HG03103 (cell line): ENCODE data around the gene DMKN.
"Not testable (repeated sequence)": the region's sequence is repeated elsewhere in the genome, so short reads cannot be mapped to it uniquely, and the experiment has no call there.

Source experiments
- ATAC-seq: cut with Tn5 transposase; IDR thresholded peaks from one replicate; pipeline ENCODE4 v1.9.1; 2021; ENCODE audit warnings: low read depth; ENCODE audit not compliant: unreplicated experiment

The DMKN gene

DNA sequence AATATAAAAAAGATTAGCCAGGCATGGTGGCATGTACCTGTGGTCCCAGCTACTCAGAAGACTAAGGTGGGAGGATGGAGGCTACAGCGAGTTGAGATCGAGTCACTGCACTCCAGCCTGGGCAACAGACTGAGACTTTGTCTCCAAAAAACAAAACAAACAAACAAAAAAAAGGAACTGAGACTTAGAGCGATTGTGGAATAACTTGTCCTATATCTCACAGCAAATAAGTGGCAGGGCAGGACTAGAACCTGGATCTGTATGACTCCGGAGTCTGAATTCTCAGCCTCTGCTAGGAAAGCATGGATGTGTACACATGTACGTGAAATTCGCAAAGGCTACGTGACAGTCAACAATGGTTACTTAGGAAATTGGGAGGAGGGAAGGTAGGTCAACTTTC lies 43.3 kb downstream of the DMKN start:
- no peak for ATAC-seq

DNA sequence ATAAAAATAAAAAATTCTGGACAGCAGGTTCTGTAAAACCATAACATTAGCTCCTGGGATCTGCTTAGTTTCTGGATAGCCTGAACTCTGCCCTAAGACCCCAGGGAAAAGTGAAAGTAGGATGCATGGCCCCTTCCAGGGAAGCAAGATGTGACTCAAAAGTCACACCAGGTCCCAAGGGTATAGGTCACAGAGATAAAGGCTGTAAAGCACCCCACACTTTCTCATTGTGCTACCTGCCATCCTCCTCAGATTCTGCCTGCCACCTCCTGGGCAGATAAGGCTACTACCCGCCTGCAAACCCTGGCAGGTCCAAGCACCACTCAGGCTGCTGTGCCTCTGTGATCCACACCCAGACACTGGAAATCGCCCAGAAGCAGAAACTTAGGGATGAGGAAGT lies 44.8 kb downstream of the DMKN start:
- peak; percentile 52 for ATAC-seq

DNA sequence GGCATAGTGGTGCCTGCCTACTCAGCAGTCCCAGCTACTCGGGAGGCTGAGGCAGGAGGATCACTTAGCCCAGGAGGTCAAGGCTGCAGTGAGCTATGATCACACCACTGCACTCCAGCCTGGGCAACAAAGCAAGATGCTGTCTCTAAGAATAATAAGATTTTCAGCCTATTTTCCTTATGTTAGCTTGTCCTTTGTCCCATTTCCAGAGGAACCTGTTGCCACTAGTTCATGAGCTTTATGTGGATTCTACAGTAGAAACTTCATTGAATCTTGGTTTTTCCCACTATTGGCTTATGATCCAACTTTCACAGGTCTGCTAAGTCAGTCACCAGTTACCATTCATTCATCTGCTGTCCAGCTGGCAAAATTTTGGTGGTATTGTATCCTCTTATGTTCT lies 47.2 kb downstream of the DMKN start:
- no peak for ATAC-seq

DNA sequence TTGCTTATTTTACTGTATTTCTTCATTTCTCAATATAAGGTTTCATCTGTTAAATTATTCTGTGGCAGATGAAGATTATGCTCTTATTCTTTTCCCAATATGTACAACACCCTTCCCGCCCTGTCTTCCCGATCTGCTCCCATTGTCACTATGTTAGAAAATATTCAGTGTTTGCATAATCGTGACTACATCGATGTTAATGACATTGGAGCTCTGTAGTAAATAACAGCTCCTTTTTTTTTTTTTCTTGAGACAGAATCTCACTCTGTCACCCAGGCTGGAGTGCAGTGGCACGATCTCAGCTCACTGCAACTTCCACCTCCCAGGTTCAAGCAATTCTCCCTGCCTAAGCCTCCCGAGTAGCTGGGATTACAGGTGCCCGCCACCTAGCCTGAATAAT lies 50.5 kb downstream of the DMKN start:
- not testable (repeated sequence) for ATAC-seq

DNA sequence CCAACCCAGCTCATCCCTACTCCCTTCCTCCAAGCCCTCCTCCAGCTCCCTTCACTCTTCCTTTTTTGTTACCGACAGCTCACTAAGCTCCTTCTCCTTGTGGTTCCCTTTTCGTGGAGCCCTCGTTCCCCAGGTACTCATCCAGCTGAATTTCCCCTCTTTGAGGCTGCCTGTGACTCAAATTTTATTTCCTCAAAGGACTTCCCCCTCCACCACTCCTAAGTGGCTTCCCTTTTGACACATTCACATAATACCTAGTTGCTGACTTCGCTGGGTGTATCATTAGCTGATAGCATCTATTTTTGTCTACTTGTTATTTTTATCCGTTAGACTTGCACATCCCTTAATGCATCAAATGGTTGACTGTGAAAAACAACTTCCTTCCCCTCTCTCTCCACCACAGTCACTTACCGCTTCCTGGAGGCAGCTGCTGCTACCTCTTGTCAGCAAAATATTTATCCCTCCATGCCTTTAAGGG lies 50.9 kb downstream of the DMKN start:
- ATAC-seq, result no peak

DNA sequence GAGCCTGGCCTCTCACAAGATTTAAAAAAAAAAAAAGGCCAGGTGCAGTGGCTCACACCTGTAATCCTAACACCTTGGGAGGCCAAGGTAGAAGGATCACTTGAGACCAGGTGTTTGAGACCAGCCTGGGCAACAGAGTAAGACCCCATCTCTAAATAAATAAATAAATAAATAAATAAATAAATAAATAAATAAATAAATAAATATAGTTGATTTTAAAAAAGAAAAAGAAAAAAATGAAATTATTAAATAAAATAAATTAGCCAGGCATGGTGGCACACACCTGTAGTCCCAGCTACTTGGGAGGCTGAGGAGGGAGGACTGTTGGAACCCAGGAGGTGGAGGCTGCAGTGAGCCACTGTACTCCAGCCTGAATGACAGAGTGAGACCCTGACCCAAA lies 51.7 kb downstream of the DMKN start:
- ATAC-seq, result not testable (repeated sequence)

DNA sequence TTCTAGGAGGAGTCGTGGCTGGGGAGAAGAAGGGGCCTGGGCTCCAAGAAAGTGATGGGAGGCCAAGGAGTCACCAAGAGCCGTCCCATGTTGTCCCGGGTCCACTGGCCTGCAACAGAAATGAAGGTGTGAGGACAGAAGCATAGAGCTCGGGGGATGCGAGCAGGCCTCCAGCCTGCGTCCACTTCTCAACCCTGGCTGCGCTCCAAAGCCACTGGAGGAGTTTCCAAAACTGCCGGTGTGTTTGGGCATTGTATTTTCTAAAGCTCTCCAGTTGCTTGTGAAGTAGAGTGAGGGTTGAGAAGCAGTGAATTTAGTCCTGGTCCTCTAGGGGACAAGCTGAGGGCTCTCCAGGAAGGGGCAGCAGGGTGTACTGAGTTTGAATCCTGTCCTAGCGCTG lies 52.4 kb downstream of the DMKN start:
- ATAC-seq, result no peak

DNA sequence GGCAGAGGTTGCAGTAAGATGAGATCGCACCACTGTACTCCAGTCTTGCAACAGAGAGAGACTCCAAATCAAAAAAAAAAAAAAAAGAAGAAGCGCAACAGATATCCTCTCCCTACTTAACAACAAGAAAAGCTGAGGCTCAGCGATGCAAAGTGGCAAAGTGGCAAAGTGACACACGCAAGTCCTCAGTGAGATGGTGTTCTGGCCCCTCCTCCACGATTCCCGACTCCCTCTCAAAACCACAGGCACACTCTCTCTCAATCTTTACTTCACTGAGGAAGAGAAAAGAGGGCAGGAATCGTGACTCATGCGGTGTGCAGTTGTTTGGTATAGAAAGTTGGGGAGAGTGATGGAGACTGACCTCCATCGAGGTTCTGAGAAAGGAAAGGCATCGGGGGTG lies 52.8 kb downstream of the DMKN start:
- ATAC-seq, result no peak

DNA sequence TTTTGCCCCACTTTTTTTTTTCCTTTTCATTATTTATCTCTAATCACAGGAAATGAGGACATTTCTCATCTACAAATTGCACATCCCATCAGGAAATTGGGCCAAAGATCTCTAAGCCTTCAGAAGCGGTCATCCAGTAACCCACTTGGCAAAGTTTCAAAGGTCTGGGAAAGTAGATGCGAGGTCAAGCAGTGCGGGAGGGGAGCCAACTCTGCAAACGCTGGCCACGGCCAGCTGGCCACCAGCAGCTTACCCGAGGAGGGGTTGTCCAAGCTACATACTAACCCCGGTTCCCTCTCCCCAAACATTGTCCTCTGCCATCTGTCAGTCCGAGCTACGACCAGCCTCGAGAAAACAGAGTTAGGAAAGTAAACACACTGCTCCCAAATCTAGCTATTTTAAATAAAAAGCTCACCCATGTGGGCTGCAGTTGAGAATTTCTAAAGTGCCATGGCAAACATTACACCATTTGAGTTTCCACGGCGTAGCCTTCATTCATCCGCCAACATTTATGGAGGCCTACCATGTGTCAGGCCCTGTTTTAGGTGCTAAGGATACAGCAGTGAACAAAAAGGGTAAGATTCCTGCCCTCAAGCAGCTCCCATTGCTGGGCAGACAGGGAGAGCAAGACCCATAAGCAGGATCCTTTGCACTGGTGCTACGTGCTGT lies 53.9 kb downstream of the DMKN start:
- ATAC-seq, result no peak

DNA sequence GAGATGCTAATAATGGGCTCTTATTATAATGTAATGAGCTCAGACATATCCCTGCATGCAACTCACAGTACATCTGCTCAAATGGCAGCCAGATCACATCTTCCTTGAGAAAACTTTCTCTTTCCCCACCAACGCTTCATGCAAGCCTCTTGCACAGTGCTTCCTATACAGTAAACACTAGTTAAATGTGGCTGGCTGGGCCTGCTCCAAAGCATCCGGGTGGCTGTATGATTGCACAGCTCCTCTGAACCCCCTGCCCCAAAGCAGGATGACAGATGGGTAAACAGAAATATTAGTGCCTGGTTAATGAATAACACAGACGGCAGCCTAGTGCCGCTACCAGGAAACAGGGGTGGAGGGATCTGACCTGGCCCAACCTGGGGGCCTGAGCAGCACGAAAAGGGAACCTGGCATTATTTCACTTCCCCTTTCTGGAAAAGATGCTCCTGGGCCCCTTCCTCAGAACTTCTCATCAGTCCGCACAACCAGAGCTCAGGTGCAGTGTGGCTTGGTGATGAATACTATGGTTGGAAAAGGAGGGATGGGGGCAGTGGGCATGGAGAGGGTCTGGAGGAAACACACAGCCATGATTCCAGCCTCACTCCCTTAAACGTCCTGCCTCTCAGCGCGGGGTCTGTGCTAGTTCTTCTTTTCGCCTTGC lies 54.6 kb downstream of the DMKN start:
- no peak for ATAC-seq

DNA sequence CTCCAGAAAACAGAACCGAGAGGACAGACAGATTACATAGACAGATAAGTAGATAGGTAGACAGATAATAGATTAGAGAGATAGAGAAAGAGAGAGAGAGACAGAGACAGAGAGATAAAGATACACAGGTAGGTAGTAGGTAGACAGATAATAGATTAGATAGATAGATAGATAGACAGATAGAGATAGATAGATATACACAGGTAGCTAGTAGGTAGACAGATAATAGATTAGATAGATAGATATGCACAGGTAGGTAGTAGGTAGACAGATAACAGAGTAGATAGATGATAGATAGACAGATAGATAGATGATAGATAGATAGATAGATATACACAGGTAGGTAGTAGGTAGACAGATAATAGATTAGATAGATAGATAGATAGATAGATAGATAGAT lies 55.3 kb downstream of the DMKN start:
- ATAC-seq, result no peak

DNA sequence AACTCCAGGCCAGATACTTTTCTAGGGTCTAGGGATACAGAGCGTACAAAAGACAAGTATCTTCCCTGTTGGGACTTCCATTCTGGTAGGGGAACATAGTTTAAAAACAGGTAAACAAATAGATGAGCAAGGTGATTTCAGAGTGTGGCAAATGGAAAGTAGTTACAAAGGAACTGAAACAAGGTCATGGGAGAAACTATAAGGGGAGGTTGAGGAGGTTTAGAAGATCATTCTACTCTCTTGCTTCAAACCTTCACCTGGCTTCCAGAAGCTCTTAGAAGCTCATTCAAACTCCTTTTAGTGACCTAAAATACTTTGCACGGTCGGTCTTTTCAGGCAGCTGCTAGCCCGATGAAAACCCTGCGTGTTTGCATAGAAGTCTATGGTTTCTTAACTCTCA lies 56.3 kb downstream of the DMKN start:
- ATAC-seq, result no peak

DNA sequence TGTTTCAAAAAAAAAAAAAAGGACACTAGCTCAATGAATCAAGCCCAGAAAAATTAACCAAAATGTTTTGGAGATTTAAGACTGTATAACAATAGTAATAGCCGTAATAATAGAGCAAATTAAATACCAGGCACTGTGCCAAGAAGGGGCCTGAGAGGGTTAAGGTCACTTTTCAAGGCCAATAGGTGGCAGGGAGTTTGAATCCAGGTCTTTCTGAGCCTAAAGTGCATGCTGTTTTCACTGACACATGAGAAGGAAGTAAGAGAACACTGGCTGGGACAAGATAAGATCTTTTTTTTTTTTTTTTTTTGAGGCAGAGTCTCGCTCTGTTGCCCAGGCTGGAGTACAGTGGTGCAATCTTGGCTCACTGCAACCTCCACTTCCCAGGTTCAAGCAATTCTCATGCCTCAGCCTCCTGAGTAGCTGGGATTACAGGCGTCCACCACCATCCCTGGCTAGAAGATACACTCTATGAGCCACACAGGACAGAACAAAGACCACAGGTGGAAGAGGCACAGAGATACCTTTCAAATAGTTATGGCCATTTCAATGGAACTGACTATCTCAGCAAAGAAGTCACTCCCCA lies 57.7 kb downstream of the DMKN start:
- ATAC-seq, result no peak

DNA sequence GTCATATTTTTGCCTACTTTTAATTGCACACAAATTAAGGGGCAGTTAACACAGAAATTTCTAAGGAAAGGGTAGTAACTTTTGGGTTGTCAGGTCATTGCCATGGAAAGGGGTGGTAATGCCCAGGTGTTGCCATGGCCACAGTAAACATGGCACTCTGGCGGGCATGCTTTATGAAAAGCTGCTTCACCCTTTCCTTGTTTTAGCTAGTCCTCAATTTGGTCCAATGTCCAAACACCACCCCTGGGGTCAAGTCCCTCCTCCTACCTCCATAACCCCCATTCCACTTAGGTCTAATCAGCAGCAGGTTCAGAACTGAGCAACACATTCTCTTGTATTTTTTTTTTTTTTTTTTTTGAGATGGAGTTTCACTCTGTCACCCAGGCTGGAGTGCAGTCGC lies 58.8 kb downstream of the DMKN start:
- no peak for ATAC-seq

DNA sequence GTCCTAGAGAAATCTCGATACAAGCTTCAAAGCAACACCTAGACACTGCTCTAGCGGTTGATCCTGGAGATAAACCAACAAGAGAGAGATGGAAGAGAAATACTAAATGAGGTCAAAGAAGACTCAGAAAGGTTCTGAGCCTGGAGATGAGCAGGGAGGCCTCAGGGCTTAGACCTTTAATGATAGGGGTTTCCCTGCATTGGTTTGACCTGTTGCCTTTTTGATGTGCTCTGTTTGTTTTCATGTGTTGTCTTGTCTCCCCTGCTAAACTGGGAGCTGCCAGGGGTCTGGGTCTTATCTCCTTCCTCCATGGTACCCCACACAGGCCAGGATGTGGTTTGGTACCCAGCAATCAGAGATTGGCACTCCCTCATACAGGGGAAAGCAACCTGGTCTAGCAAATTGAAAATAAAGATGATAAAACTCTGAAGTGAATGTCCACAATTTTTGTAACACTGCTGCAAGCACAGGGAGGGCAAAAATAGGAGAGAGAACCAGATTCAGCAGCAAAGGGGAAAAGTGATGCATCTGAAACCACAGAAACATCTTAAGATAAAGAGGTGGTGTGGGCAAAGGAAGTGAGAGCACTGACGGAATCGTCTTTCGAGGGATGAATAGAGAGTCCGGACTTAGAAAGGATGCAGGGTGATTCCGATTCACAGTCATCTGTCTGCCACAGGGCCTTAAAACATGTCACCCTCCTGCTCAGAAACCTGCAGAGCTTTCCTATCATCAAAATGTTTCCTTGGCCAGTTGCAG lies 61.9 kb downstream of the DMKN start:
- no peak for ATAC-seq

DNA sequence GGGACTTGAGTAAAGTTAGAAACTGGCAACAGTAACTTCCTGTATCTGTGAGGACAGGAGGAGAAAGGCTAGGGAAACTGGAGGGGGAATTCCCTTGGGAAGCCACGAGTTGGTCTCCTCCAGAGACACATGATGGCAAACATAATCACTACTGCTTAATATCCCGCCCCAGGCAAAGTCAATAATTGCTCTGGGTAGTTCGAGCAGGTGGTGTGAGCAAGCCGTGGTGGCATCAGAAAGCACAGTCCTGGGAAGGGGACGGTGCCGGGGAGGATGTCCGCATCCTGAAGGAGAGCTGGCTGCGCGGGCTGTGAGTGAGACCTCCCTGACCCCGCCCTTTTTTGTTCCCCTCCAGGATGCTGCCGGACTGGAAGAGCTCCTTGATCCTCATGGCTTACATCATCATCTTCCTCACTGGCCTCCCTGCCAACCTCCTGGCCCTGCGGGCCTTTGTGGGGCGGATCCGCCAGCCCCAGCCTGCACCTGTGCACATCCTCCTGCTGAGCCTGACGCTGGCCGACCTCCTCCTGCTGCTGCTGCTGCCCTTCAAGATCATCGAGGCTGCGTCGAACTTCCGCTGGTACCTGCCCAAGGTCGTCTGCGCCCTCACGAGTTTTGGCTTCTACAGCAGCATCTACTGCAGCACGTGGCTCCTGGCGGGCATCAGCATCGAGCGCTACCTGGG lies 63.9 kb downstream of the DMKN start:
- ATAC-seq, result no peak

DNA sequence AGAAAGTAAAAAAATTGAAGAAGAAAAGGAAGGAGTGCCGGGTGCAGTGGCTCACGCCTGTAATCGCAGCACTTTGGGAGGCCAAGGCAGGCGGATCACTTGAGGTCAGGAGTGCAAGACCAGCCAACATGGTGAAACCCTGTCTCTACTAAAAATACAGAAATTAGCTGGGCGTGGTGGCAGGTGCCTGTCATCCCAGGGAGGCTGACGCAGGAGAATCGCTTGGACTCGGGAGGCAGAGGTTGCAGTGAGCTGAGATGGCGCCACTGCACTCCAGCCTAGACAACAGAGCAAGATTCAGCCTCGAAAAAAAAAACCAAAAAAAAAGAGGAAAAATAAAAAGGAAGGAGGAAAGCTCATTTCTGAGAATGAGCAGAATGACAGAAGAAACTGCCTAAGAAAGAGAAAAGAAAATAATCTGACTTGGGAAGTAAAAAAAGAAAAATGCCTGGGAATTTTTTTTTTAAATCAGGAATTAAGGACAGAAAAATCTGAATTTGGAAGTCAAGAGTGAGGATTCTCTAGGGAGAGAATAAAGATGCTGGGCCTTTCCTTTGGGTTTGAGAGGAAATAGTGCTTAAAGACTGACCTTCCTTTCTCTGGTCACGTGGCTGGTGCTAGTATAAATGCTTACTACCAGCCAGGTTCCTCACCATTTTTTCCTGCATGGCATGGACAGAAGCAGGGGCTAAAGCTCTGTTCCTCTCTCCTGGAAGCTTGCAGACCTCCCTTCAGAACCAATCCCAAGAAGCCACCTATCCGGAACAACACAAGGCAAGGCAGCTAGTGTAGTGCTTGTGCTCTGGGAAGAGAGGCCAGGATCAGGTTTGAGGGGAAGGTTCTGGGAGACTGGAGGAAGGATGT lies 65.6 kb downstream of the DMKN start, which contains the start of gene FFAR2:
Gene FFAR2 (plus strand): TSS at position 652 of the 864 bp plus-strand sequence. CDS start 1,458 bp downstream, outside the sequence.
- ATAC-seq, result no peak
